Spleen (tissue), 11 donors: ENCODE measurements around the gene PEX11B. TPM values are rescaled to one million over a fixed set of nuclear protein-coding genes. Genes with fewer than 3 reads are reported as not detected.

Source experiments
- DNase-seq: peaks from one replicate; pipeline ENCODE4 v3.0.0-alpha.2; 2020
- H3K27ac ChIP-seq, 8 donors: fragments of 200-600 bp; sonication (generic) in 7 of 8; 1 replicate in 4 of 8; 2 replicates in 4 of 8; pipeline versions ENCODE4 v1.5.0 to v1.8.0; 2016 to 2021; ENCODE audit warnings: inconsistent platforms in 4 of 8, mild to moderate bottlenecking in 4 of 8, moderate library complexity in 1 of 8
- H3K27me3 ChIP-seq, 7 donors: fragments of 200-600 bp; sonication (generic) in 6 of 7; replicated peaks in 1 of 7; 1 replicate in 4 of 7; 2 replicates in 3 of 7; pipeline versions ENCODE4 v1.5.0 to v1.8.0; 2016 to 2021; ENCODE audit warnings: inconsistent platforms in 3 of 7, mild to moderate bottlenecking in 1 of 7
- H3K36me3 ChIP-seq, 6 donors: fragments of 200-600 bp; sonication (generic) in 5 of 6; 1 replicate in 4 of 6; 2 replicates in 2 of 6; pipeline versions ENCODE4 v1.5.0 to v1.8.0; 2016 to 2021; ENCODE audit warnings: inconsistent platforms in 2 of 6
- H3K4me1 ChIP-seq, 6 donors: fragments of 200-600 bp; sonication (generic) in 5 of 6; 1 replicate in 3 of 6; 2 replicates in 3 of 6; pipeline versions ENCODE4 v1.5.0 to v1.8.0; 2016 to 2021; ENCODE audit warnings: inconsistent platforms in 3 of 6
- H3K4me3 ChIP-seq, 8 donors: fragments of 200-600 bp; sonication (generic) in 7 of 8; 1 replicate in 4 of 8; 2 replicates in 4 of 8; pipeline versions ENCODE4 v1.5.0 to v1.8.0; 2016 to 2021; ENCODE audit warnings: inconsistent platforms in 4 of 8, mild to moderate bottlenecking in 4 of 8, moderate library complexity in 2 of 8
- H3K9me3 ChIP-seq, 8 donors: fragments of 200-600 bp; sonication (generic) in 7 of 8; 1 replicate in 4 of 8; 2 replicates in 4 of 8; pipeline versions ENCODE4 v1.5.0 to v1.8.0; 2016 to 2021; ENCODE audit warnings: inconsistent platforms in 4 of 8
- POLR2A ChIP-seq, 3 donors: fragments of 450-650 bp; IDR thresholded peaks; one replicate each; pipeline ENCODE4 v1.5.1; 2017; ENCODE audit warnings: antibody characterized with exemption in 3 of 3, mild to moderate bottlenecking in 1 of 3
- POLR2AphosphoS5 ChIP-seq, 3 donors: sonication (generic); formaldehyde crosslinking; IDR thresholded peaks; one replicate each; pipeline ENCODE4 v1.5.1; 2017; ENCODE audit warnings: antibody characterized with exemption in 3 of 3
- WGBS, 5 donors: extraction: QIAGEN DNeasy Blood & Tissue Kit in 3 of 5; methylation state at CpG; one replicate each; pipeline versions ENCODE4 v1.1.5 to v1.1.7; 2013 to 2018; 5-methylcytosine and 5-hydroxymethylcytosine counted together
- intact Hi-C: fragments of 100-400 bp; cut with DNase I; formaldehyde crosslinking; loops from one replicate; pipeline ENCODE4 v1.15.0; 2023; ENCODE audit warnings: low total_unique reads
- polyA plus RNA-seq, 3 donors: library from polyadenylated mRNA; stranded (reverse); fragments of 200-250 nt; gene quantifications; one replicate each; pipeline ENCODE4 v1.2.1, GENCODE V29; 2013
- total RNA-seq, 7 donors: library from RNA; depleted of rRNA in 3 of 7; stranded (reverse); fragments of >200 nt in 3 of 7; fragmentation: NEBNext Ultra II Directional in 4 of 7; extraction: Animal tissue kit (Norgen Biotek cat#: 25700) in 4 of 7; gene quantifications; one replicate each; pipeline versions ENCODE4 v1.1.0 to v1.2.1, GENCODE V29; 2016 to 2021
- TF ChIP-seq, protein P1 (sequence below), 11 experiments: fragments of 200-600 bp in 7 of 11; fragments of 450-650 bp in 4 of 11; sonication (generic) in 4 of 11; IDR thresholded peaks in 8 of 11; conservative IDR thresholded peaks in 3 of 11; 1 replicate in 7 of 11; 2 replicates in 4 of 11; pipeline versions ENCODE4 v1.4.0 to v1.8.0; 2016 to 2021; ENCODE audit warnings: antibody characterized with exemption in 11 of 11, inconsistent platforms in 4 of 11, mild to moderate bottlenecking in 1 of 11
- donor health status: healthy with polysubstance abuse.
- donor health status: DM: no; HTN: no; CAD: no; lungs with moderate emphysema.
- donor health status: DM: no; HTN: no; CAD: no.
- donor health status: Bipolar disorder and iron deficiency.
- donor health status: healthy.
- donor health status: DM: no; HTN: no; CAD: no.
- donor health status: DM: yes; HTN: yes; CAD: no.

Gene PEX11B
- total and polyA plus RNA-seq, 10 donors = 20.3 to 35.4 (median 27.4) TPM

- WGBS, 5 donors = 85 to 96% (median 92%) methylated on average over 7 of the region's 7 CpGs
- intact Hi-C loops = loop anchor here (5.0 kb wide), 1 partner anchor 119 kb away; no protein-coding TSS in a partner anchor
- DNase-seq = no peak
These were observed 25.0 kb downstream of the PEX11B start for GRCh38 chr1:145893306-145894055.

DNA sequence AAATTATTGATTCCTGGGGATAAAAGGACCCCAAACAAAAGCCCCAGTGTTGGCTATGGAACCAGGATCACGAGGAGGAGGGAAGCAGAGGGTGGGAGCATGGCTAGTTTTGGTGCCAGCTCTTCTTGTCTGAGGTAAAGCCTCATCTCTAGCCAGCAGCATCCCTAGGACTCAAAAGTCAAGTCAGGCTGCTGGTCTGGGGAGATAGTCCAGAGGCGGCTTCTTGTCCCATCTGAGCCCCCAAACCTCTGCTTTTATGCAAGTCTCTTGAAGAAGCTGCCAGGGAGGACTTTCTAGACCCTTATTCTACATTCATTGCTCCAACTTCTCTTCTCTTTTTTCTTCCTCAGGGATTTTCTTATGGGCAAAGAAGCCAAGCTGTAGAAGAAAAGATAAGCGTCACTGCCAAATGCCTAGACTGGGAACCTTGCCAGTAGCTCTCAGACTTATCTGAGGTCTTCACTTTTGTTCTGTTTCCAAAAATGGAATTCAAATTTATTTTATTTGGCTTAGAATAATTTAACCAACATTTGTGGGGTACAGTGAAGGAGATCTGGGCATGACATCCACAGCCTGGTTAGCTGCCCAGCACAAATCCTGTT, 25.9 kb downstream of the PEX11B start:
- peaks cover 0 to 24% (median 15%) of the 10 kb centered on the region in 6 donors for H3K4me1 ChIP-seq
- intact Hi-C loops = loop anchor here (5.0 kb wide), 1 partner anchor 120 kb away; no protein-coding TSS in a partner anchor
- no peaks in the 10 kb centered on the region for H3K9me3 ChIP-seq
- TF ChIP-seq POLR2AphosphoS5 (IDR thresholded peaks at IDR 0.05) = no peak
- TF ChIP-seq, protein P1, sequence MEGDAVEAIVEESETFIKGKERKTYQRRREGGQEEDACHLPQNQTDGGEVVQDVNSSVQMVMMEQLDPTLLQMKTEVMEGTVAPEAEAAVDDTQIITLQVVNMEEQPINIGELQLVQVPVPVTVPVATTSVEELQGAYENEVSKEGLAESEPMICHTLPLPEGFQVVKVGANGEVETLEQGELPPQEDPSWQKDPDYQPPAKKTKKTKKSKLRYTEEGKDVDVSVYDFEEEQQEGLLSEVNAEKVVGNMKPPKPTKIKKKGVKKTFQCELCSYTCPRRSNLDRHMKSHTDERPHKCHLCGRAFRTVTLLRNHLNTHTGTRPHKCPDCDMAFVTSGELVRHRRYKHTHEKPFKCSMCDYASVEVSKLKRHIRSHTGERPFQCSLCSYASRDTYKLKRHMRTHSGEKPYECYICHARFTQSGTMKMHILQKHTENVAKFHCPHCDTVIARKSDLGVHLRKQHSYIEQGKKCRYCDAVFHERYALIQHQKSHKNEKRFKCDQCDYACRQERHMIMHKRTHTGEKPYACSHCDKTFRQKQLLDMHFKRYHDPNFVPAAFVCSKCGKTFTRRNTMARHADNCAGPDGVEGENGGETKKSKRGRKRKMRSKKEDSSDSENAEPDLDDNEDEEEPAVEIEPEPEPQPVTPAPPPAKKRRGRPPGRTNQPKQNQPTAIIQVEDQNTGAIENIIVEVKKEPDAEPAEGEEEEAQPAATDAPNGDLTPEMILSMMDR (IDR thresholded peaks at IDR 0.05 in 8 of 11, conservative IDR thresholded peaks at IDR 0.05 in 3 of 11) = no peak
- no peak for TF ChIP-seq POLR2A (IDR thresholded peaks at IDR 0.05)
- 64 to 81% (median 73%) methylated on average over 3 of the region's 3 CpGs for WGBS, 5 donors
- no peaks in the 10 kb centered on the region for H3K36me3 ChIP-seq
- no peak for DNase-seq
- no peak overlapping the region for H3K4me3 ChIP-seq
- H3K27ac ChIP-seq = peak overlapping the region; percentile 44 to 80 (median 72)
- no peaks in the 10 kb centered on the region for H3K27me3 ChIP-seq

More at GRCh38 chr1:145893306-145894055, 25.0 kb downstream of the PEX11B start:
- H3K27me3 ChIP-seq = no peaks in the 10 kb centered on the region
- H3K36me3 ChIP-seq = no peaks in the 10 kb centered on the region
- H3K9me3 ChIP-seq = no peaks in the 10 kb centered on the region
- TF ChIP-seq POLR2A (IDR thresholded peaks at IDR 0.05) (no peak), POLR2AphosphoS5 (IDR thresholded peaks at IDR 0.05) (no peak)
- TF ChIP-seq, protein P1 (IDR thresholded peaks at IDR 0.05 in 8 of 11, conservative IDR thresholded peaks at IDR 0.05 in 3 of 11) = no peak
- H3K27ac ChIP-seq = peak overlapping the region in 4 of 8 donors; percentile 70 to 80 (median 77)
- H3K4me1 ChIP-seq = peaks cover 0 to 24% (median 15%) of the 10 kb centered on the region in 6 donors
- H3K4me3 ChIP-seq = no peak overlapping the region

- WGBS, 5 donors = 9 to 21% (median 15%) methylated on average over 6 of the region's 6 CpGs
These were observed 26.7 kb downstream of the PEX11B start for GRCh38 chr1:145891587-145892485.

More at GRCh38 chr1:145891587-145892485, 26.7 kb downstream of the PEX11B start:
- H3K4me3 ChIP-seq = no peak overlapping the region
- H3K27me3 ChIP-seq = no peaks in the 10 kb centered on the region
- peak; percentile 87 for DNase-seq
- H3K27ac ChIP-seq = peak overlapping the region; percentile 44 to 80 (median 72)
- intact Hi-C loops = loop anchor here (5.0 kb wide), 1 partner anchor 120 kb away; no protein-coding TSS in a partner anchor
- no peaks in the 10 kb centered on the region for H3K36me3 ChIP-seq
- H3K9me3 ChIP-seq = no peaks in the 10 kb centered on the region
- peaks cover 0 to 27% (median 15%) of the 10 kb centered on the region in 6 donors for H3K4me1 ChIP-seq
- TF ChIP-seq, protein P1 (IDR thresholded peaks at IDR 0.05 in 8 of 11, conservative IDR thresholded peaks at IDR 0.05 in 3 of 11) = peak; percentile 76 to 91 (median 85)
- TF ChIP-seq POLR2A (IDR thresholded peaks at IDR 0.05) = no peak
- peak in 2 of 3 donors; percentile 52 to 63 for TF ChIP-seq POLR2AphosphoS5 (IDR thresholded peaks at IDR 0.05)
